ENCODE measurements around the gene NBDY.

- TF ChIP-seq POLR2A (IDR thresholded peaks at IDR 0.05) (no peak), CTCF (IDR thresholded peaks at IDR 0.05) (no peak)
These were observed 97.0 kb downstream of the NBDY start for GRCh38 chrX:56826020-56826419.
